Fibroblast of mammary gland (primary cell): ENCODE data around the gene UBASH3A.

Source experiments
- DNase-seq: peaks from one replicate; pipeline ENCODE4 v3.0.0-alpha.2; 2010; ENCODE audit warnings: low read depth
- H3K4me3 ChIP-seq: 2 replicates; pipeline ENCODE4 v1.5.1; 2011; ENCODE audit warnings: low read depth, mild to moderate bottlenecking, low read length, moderate library complexity; ENCODE audit not compliant: control insufficient read depth
- CTCF ChIP-seq: conservative IDR thresholded peaks from 2 replicates; pipeline ENCODE4 v1.5.1; 2011; ENCODE audit warnings: low read depth, low read length, inconsistent platforms; ENCODE audit not compliant: control insufficient read depth, insufficient read depth

Gene UBASH3A

DNA sequence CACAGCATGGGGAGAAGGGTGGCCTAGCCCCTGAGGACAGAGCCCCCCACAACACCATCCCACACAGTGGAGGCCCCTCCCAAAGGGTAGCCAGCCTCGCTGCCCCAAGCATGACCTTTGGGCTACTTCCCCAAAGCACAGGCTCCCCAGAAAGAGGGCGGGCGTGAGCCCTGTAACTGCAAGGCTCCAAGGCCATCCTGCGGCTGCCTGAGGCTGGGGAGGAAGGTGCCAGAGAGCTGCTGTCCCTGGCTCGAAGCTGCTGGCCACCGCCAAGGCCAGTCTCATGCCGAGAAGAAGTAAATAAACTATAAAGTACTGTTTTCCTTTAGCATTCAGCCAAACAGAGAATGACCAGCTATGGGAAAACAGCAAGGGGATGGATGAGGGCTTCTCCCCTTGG, 27.5 kb downstream of the UBASH3A start:
- H3K4me3 ChIP-seq: no peak overlapping the region
- no peak for TF ChIP-seq CTCF
- no peak for DNase-seq

- no peak overlapping the region for H3K4me3 ChIP-seq
- TF ChIP-seq CTCF: no peak
- DNase-seq: no peak
Measured at GRCh38 chr21:42432695-42433094, 29.0 kb downstream of the UBASH3A start.

DNA sequence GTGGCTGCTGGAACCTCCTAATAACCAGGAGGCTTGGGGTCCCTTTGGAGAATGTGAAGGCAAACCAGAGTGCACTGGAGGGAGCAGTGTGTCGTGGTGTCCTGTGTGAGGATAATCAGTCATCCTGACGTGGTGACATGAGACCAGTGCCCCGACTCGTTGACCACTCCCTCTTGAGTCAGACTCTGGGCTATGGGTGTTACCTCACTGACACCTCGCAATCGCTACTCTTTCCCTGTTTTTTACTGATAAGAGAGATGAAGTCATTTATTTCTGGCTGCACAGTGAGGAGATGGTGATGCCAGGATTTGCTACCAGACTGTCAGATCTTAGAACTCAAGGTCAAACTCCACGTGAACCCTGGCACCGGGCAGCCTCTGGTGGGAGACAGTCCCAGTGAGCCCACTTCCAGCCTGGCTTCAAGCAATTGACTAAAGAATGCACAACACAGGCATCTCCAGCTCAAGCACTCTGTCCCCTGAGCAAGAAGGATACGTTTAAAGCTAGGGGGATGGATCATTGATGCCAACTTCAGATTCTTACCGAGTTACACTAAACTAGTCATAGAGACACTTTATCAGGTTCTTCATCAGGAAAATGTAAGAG, 30.3 kb downstream of the UBASH3A start:
- DNase-seq: no peak
- no peak overlapping the region for H3K4me3 ChIP-seq
- TF ChIP-seq CTCF: no peak

GRCh38 chr21:42434884-42435283, 31.2 kb downstream of the UBASH3A start:
- DNase-seq: no peak
- no peak overlapping the region for H3K4me3 ChIP-seq
- TF ChIP-seq CTCF: no peak

- no peak overlapping the region for H3K4me3 ChIP-seq
- TF ChIP-seq CTCF: no peak
- DNase-seq: no peak
Measured at GRCh38 chr21:42435401-42435800, 31.7 kb downstream of the UBASH3A start.

DNA sequence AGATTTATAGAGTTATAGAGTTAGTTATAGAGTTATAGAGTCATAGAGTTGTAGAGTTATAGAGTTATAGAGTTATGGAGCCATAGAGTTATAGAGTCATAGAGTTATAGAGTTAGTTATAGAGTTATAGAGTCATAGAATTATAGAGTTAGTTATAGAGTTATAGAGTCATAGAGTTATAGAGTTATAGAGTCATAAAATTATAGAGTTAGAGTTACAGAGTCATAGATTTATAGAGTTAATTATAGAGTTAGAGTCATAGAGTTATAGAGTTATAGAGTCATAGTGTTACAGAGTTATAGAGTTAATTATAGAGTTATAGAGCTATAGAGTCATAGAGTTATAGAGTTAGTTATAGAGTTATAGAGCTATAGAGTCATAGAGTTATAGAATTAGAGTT, 32.1 kb downstream of the UBASH3A start:
- no peak for DNase-seq
- no peak for TF ChIP-seq CTCF
- H3K4me3 ChIP-seq: no peak overlapping the region

- H3K4me3 ChIP-seq: no peak overlapping the region
- no peak for DNase-seq
- TF ChIP-seq CTCF: no peak
Measured at GRCh38 chr21:42436914-42437313, 33.2 kb downstream of the UBASH3A start.
